Activated naive CD4-positive, alpha-beta T cell treated with anti-CD3 and anti-CD28 coated beads, Interleukin-2, amount 10 ng/mL, durations not matched to agents 7 days and 5 days (primary cell): ENCODE measurements around the gene GRAMD1C.
A peak's percentile ranks its signal among the peaks of the same experiment; 100 is the strongest.

ENCODE experiments used
- CTCF ChIA-PET: fragments of 350-600 bp; sonication (Branson Sonifier 250); formaldehyde crosslinking; loops from one replicate; lab custom pipeline; 2021; ENCODE audit warnings: antibody characterized with exemption; lab: Charles Lee
- DNase-seq: peaks from one replicate; pipeline ENCODE4 v3.0.0-alpha.2; 2020
- H3K27ac Mint-ChIP-seq: one replicate; pipeline ENCODE4 v1.8.0; 2021; ENCODE audit warnings: mild to moderate bottlenecking, moderate library complexity, mixed read lengths
- H3K27me3 Mint-ChIP-seq: one replicate; pipeline ENCODE4 v1.8.0; 2021; ENCODE audit warnings: mild to moderate bottlenecking, mixed read lengths
- H3K36me3 Mint-ChIP-seq: one replicate; pipeline ENCODE4 v1.8.0; 2021; ENCODE audit warnings: mixed read lengths
- H3K4me1 Mint-ChIP-seq: one replicate; pipeline ENCODE4 v1.8.0; 2021; ENCODE audit warnings: mixed read lengths
- H3K4me3 Mint-ChIP-seq: one replicate; pipeline ENCODE4 v1.8.0; 2021; ENCODE audit warnings: mild to moderate bottlenecking, moderate library complexity, mixed read lengths
- H3K9me3 Mint-ChIP-seq: one replicate; pipeline ENCODE4 v1.8.0; 2021; ENCODE audit warnings: mixed read lengths

GRAMD1C gene

GRCh38 chr3:113890256-113890900, 51.8 kb downstream of the GRAMD1C start:
- H3K36me3 Mint-ChIP-seq, result no peaks in the 10 kb centered on the region
- CTCF ChIA-PET, result no interaction called here
- H3K27ac Mint-ChIP-seq, result no peak overlapping the region
- no peaks in the 10 kb centered on the region for H3K9me3 Mint-ChIP-seq
- no peaks in the 10 kb centered on the region for H3K4me1 Mint-ChIP-seq
- H3K4me3 Mint-ChIP-seq, result no peak overlapping the region
- no peak for DNase-seq
- peaks cover 5% of the 10 kb centered on the region for H3K27me3 Mint-ChIP-seq

GRCh38 chr3:113894927-113895326, 56.3 kb downstream of the GRAMD1C start:
- H3K9me3 Mint-ChIP-seq, result no peaks in the 10 kb centered on the region
- H3K36me3 Mint-ChIP-seq, result no peaks in the 10 kb centered on the region
- H3K27ac Mint-ChIP-seq, result no peak overlapping the region
- no peak for DNase-seq
- H3K27me3 Mint-ChIP-seq, result no peaks in the 10 kb centered on the region
- H3K4me3 Mint-ChIP-seq, result no peak overlapping the region
- CTCF ChIA-PET, result interaction anchor here (1.5 kb wide), 1 partner anchor 20 kb away, joined by 3 read pairs; no protein-coding TSS in a partner anchor
- H3K4me1 Mint-ChIP-seq, result peaks cover 3% of the 10 kb centered on the region

GRCh38 chr3:113895964-113896363, 57.4 kb downstream of the GRAMD1C start:
- CTCF ChIA-PET, result interaction anchor here (0.9 to 1.5 kb wide), 2 partner anchors 12 to 19 kb away, joined by 3 to 4 read pairs; no protein-coding TSS in a partner anchor
- Mint-ChIP-seq H3K9me3 (no peaks in the 10 kb centered on the region), H3K27ac (no peak overlapping the region)

GRCh38 chr3:113896930-113897329, 58.3 kb downstream of the GRAMD1C start:
- no peaks in the 10 kb centered on the region for H3K36me3 Mint-ChIP-seq
- CTCF ChIA-PET, result interaction anchor here (0.8 to 1.1 kb wide), 3 partner anchors 11 to 52 kb away, joined by 3 to 4 read pairs (median 4); no protein-coding TSS in a partner anchor

More at GRCh38 chr3:113895964-113896363, 57.4 kb downstream of the GRAMD1C start:
- DNase-seq, result no peak
- Mint-ChIP-seq H3K36me3 (no peaks in the 10 kb centered on the region), H3K27me3 (no peaks in the 10 kb centered on the region), H3K4me1 (peaks cover 3% of the 10 kb centered on the region), H3K4me3 (no peak overlapping the region)

DNA sequence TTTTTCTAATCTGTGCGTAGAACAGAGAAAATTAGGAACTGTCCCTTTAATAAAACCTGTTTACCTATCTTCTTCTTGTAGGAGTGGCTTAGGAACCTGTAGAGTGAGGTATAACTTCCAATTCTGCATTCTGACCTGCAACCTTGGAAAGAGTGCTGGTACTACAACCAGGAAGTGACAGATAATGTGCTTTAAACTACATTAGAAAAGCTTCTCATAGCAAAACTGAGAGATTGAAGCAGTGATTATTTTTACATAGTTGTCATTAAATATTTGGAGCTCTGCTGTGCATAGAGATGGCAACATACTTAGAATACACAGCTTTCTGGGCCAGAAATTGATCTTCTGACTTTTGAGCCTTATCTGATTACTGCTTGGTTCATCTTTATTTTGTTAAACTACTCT, 58.8 kb downstream of the GRAMD1C start:
- DNase-seq, result no peak
- no peak overlapping the region for H3K4me3 Mint-ChIP-seq
- peaks cover 3% of the 10 kb centered on the region for H3K4me1 Mint-ChIP-seq
- H3K27ac Mint-ChIP-seq, result no peak overlapping the region
- no peaks in the 10 kb centered on the region for H3K27me3 Mint-ChIP-seq
- H3K36me3 Mint-ChIP-seq, result no peaks in the 10 kb centered on the region
- CTCF ChIA-PET, result interaction anchor here (0.8 to 1.1 kb wide), 2 partner anchors 16 to 52 kb away, joined by 3 to 4 read pairs; no protein-coding TSS in a partner anchor
- H3K9me3 Mint-ChIP-seq, result no peaks in the 10 kb centered on the region

More at GRCh38 chr3:113896930-113897329, 58.3 kb downstream of the GRAMD1C start:
- Mint-ChIP-seq H3K27me3 (no peaks in the 10 kb centered on the region), H3K4me3 (no peak overlapping the region), H3K4me1 (peaks cover 3% of the 10 kb centered on the region), H3K27ac (no peak overlapping the region), H3K9me3 (no peaks in the 10 kb centered on the region)
- DNase-seq, result no peak

DNA sequence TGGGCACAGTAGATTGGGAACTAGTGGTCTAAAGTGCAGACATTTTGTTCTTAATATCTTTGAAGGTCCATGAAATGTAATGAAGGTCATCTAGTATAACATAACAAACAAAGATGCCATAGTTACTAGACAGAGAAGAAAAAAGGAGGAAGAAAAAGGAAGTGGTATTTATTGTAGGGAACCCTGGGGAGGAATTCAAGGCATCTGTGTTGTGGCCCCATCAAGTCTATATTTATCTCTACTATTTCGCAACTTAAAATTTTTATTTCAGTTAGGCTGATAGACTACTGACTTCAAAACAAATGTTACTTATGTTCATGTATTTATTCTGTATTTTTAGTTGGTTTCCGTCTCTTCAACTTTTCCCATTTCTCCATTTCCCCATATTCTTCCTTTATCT, 60.3 kb downstream of the GRAMD1C start:
- no peak for DNase-seq
- no peak overlapping the region for H3K27ac Mint-ChIP-seq
- peaks cover 3% of the 10 kb centered on the region for H3K4me1 Mint-ChIP-seq
- CTCF ChIA-PET, result no interaction called here
- no peaks in the 10 kb centered on the region for H3K36me3 Mint-ChIP-seq
- no peak overlapping the region for H3K4me3 Mint-ChIP-seq
- peaks cover 12% of the 10 kb centered on the region for H3K27me3 Mint-ChIP-seq
- H3K9me3 Mint-ChIP-seq, result no peaks in the 10 kb centered on the region

DNA sequence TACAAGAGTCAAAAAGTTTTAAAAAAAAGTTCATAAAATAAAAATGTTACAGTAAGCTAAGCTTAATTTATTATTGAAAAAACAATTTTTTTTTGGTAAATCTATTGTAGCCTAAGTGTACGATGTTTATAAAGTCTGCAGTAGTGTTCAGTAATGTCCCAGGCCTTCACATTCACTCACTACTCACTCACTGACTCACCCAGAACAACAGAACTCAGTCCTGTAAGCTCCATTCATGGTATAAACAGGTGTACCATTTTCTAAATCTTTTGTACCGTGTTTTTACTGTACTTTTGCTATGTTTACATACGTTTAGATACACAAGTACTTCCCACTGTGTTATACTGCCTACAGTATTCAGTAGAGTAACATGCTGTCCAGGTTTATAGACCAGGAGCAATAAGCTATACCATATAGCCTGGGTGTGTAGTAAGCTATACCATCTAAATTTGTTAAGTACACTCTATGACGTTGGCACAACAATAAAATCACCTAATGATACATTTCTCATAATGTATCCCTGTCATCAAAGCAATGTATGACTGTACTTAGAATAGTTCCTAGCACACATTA, 68.1 kb downstream of the GRAMD1C start:
- H3K36me3 Mint-ChIP-seq, result no peaks in the 10 kb centered on the region
- DNase-seq, result no peak
- H3K9me3 Mint-ChIP-seq, result no peaks in the 10 kb centered on the region
- H3K27ac Mint-ChIP-seq, result no peak overlapping the region
- H3K4me3 Mint-ChIP-seq, result no peak overlapping the region
- H3K4me1 Mint-ChIP-seq, result no peaks in the 10 kb centered on the region
- H3K27me3 Mint-ChIP-seq, result peaks cover 19% of the 10 kb centered on the region
- CTCF ChIA-PET, result interaction anchor here (0.7 to 1.3 kb wide), 2 partner anchors 24 to 171 kb away, joined by 3 read pairs; no protein-coding TSS in a partner anchor

DNA sequence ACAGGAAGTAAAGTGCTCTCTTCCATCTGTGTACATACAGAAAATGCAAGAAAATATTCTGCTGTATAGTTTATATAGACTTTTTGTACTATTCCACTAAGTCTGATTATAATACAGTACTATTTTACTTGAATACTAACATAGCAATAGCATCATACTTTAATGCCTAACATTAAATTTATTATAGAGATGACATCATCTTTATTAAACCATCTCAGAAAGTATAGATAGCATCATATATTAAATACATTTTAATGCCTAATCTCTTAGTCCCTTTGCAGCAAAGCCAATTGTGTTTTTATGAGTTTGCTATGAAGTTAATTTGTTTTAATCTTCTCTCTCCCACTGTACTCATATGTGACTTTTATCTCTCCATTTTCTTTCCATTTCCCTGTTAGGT, 69.5 kb downstream of the GRAMD1C start:
- H3K4me1 Mint-ChIP-seq, result peaks cover 6% of the 10 kb centered on the region
- CTCF ChIA-PET, result interaction anchor here (1.5 to 1.7 kb wide), 2 partner anchors 12 to 172 kb away, joined by 4 to 6 read pairs; no protein-coding TSS in a partner anchor

GRCh38 chr3:113910966-113911365, 72.4 kb downstream of the GRAMD1C start:
- H3K27me3 Mint-ChIP-seq, result peaks cover 7% of the 10 kb centered on the region
- no peak for DNase-seq
- CTCF ChIA-PET, result interaction anchor here (0.6 to 1.7 kb wide), 2 partner anchors 20 to 66 kb away, joined by 3 to 7 read pairs; no protein-coding TSS in a partner anchor
- peaks cover 6% of the 10 kb centered on the region for H3K4me1 Mint-ChIP-seq
- no peaks in the 10 kb centered on the region for H3K36me3 Mint-ChIP-seq
- H3K27ac Mint-ChIP-seq, result no peak overlapping the region
- H3K4me3 Mint-ChIP-seq, result no peak overlapping the region
- no peaks in the 10 kb centered on the region for H3K9me3 Mint-ChIP-seq

More for the DNA sequence above, 69.5 kb downstream of the GRAMD1C start:
- DNase-seq, result no peak
- Mint-ChIP-seq H3K4me3 (no peak overlapping the region), H3K27me3 (peaks cover 12% of the 10 kb centered on the region), H3K36me3 (no peaks in the 10 kb centered on the region), H3K27ac (no peak overlapping the region), H3K9me3 (no peaks in the 10 kb centered on the region)

DNA sequence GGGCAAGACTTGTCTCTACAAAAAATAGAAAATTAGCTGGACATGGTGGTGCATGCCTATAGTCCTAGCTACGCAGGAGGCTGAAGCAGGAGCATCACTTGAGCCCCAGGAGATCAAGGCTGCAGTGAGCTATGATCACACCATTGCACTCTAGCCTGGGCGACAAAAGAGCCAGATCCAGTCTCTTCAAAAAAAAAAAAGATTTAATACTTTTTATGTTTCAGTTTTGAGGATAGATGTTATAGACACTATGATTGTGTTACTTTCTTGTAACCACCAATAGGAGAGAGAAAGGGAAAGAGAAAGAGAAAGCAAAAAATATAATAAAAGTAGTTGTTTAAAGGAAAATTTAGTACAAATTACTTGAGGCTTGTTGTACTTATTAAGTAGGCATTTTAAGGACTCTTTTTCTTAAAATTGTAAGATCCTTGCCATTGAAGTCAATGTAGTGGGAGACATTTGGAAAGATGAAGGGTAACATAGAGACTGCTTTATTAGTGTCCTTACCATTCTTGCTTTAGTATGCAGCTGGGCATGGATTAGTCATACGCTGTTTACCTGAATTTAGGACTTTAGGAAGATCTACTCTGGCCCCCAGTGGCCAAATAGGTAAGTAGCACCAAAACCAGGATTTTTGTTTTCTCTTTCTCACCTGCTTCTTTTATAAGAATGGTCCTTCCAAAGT, 74.1 kb downstream of the GRAMD1C start:
- H3K9me3 Mint-ChIP-seq, result no peaks in the 10 kb centered on the region

DNA sequence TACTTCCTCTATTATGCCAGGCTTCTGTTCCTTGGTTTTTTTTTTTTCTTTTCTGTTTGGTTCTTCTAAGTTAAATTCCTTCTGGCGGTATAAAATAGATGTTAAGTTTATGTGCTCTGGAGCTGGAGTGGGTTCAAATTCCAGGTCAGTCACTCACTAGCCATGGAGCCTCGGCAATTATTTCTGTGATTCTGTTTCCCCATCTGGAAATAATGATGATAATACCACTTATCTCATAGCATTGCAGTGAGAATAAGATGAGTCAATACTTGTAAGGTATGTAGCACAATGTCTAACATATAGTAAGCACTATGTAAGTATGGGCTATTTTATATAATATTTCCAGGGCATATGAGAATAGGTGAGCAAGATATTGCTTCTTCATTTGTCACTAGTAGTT, 76.1 kb downstream of the GRAMD1C start:
- CTCF ChIA-PET, result interaction anchor here (0.7 to 2.4 kb wide), 7 partner anchors 13 to 421 kb away, joined by 3 to 12 read pairs (median 4); no protein-coding TSS in a partner anchor
- Mint-ChIP-seq H3K4me3 (no peak overlapping the region), H3K27ac (no peak overlapping the region), H3K27me3 (peaks cover 7% of the 10 kb centered on the region), H3K9me3 (no peaks in the 10 kb centered on the region), H3K36me3 (no peaks in the 10 kb centered on the region), H3K4me1 (peaks cover 6% of the 10 kb centered on the region)
- no peak for DNase-seq

More for the DNA sequence above, 74.1 kb downstream of the GRAMD1C start:
- H3K27ac Mint-ChIP-seq, result peak overlapping the region; percentile 82
- no peaks in the 10 kb centered on the region for H3K36me3 Mint-ChIP-seq
- peak overlapping the region; percentile 63 for H3K4me3 Mint-ChIP-seq
- DNase-seq, result peak; percentile 36
- peaks cover 6% of the 10 kb centered on the region for H3K4me1 Mint-ChIP-seq
- peaks cover 7% of the 10 kb centered on the region for H3K27me3 Mint-ChIP-seq
- CTCF ChIA-PET, result interaction anchor here (0.6 to 2.4 kb wide), 16 partner anchors 11 to 417 kb away, joined by 3 to 15 read pairs (median 6); no protein-coding TSS in a partner anchor

- DNase-seq, result no peak
- peaks cover 2% of the 10 kb centered on the region for H3K4me1 Mint-ChIP-seq
- no peak overlapping the region for H3K27ac Mint-ChIP-seq
- CTCF ChIA-PET, result interaction anchor here (1.1 kb wide), 1 partner anchor 13 kb away, joined by 3 read pairs; no protein-coding TSS in a partner anchor
- H3K9me3 Mint-ChIP-seq, result peaks cover 21% of the 10 kb centered on the region
- H3K27me3 Mint-ChIP-seq, result peaks cover 37% of the 10 kb centered on the region
- no peak overlapping the region for H3K4me3 Mint-ChIP-seq
- H3K36me3 Mint-ChIP-seq, result peaks cover 7% of the 10 kb centered on the region
These were observed 89.0 kb downstream of the GRAMD1C start for GRCh38 chr3:113927556-113927955.

DNA sequence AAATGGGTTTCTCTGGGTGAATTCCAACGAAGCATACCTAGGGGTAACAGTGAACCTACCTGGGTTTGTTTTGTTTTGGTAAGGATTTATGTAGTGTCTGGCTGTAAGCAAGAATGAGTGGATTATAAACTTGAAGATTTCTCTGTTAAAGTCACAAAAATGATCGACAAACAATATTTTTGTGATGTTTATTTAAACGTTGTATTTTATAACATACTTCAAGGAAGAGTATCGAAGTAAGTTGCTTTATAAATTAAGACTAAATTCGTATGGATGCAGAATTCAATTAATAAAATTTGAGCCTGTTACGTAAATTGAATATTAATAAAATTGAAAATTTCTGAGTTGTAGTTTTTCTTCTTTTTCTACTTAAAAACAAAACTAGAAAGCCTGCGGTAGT, 108.2 kb downstream of the GRAMD1C start:
- H3K4me1 Mint-ChIP-seq, result peaks cover 14% of the 10 kb centered on the region
- CTCF ChIA-PET, result no interaction called here
- peak overlapping the region; percentile 73 for H3K4me3 Mint-ChIP-seq
- no peaks in the 10 kb centered on the region for H3K9me3 Mint-ChIP-seq
- no peaks in the 10 kb centered on the region for H3K36me3 Mint-ChIP-seq
- peaks cover 62% of the 10 kb centered on the region for H3K27me3 Mint-ChIP-seq
- no peak overlapping the region for H3K27ac Mint-ChIP-seq
- no peak for DNase-seq
